Astrocyte (in vitro differentiated cells and primary cell): ENCODE results near the gene BFAR. TPM values are rescaled to one million over a fixed set of nuclear protein-coding genes. Genes with fewer than 3 reads are reported as not detected.

Source experiments
- DNase-seq: peaks from one replicate; pipeline ENCODE4 v3.0.0-alpha.2; 2010; ENCODE audit warnings: low read depth
- FAIRE-seq: peaks from 2 replicates; lab custom pipeline; 2011; peaks lifted over from hg19 to GRCh38; lab: Jason Lieb, UNC
- H2AFZ ChIP-seq: 2 replicates; pipeline ENCODE4 v1.6.0; 2012; ENCODE audit warnings: low read depth, low read length, inconsistent platforms
- H3K27ac ChIP-seq: 2 replicates; pipeline ENCODE4 v1.5.1; 2011; ENCODE audit warnings: low read depth, low read length, inconsistent platforms
- H3K27me3 ChIP-seq: 2 replicates; pipeline ENCODE4 v1.6.0; 2011; ENCODE audit warnings: low read length, inconsistent platforms; ENCODE audit not compliant: insufficient read depth
- H3K36me3 ChIP-seq: 2 replicates; pipeline ENCODE4 v1.5.1; 2011; ENCODE audit warnings: low read length, inconsistent platforms; ENCODE audit not compliant: insufficient read depth
- H3K4me1 ChIP-seq: 2 replicates; pipeline ENCODE4 v1.5.1; 2011; ENCODE audit warnings: low read length, inconsistent platforms; ENCODE audit not compliant: insufficient read depth
- H3K4me2 ChIP-seq: 2 replicates; pipeline ENCODE4 v1.6.0; 2012; ENCODE audit warnings: low read length, inconsistent platforms
- H3K4me3 ChIP-seq: 2 replicates; pipeline ENCODE4 v1.5.1; 2011; ENCODE audit warnings: low read depth, mild to moderate bottlenecking, low read length, inconsistent platforms; ENCODE audit not compliant: insufficient read depth
- H3K79me2 ChIP-seq: 2 replicates; pipeline ENCODE4 v1.6.0; 2012; ENCODE audit warnings: mild to moderate bottlenecking, low read length, inconsistent platforms; ENCODE audit not compliant: insufficient read depth
- H3K9ac ChIP-seq: 2 replicates; pipeline ENCODE4 v1.6.0; 2012; ENCODE audit warnings: mild to moderate bottlenecking, low read length, inconsistent platforms
- H3K9me3 ChIP-seq: 2 replicates; pipeline ENCODE4 v1.5.1; 2012; ENCODE audit warnings: low read depth, mild to moderate bottlenecking, low read length, inconsistent platforms; ENCODE audit not compliant: insufficient read depth
- H4K20me1 ChIP-seq: 2 replicates; pipeline ENCODE4 v1.6.0; 2012; ENCODE audit warnings: low read length, inconsistent platforms; ENCODE audit not compliant: insufficient read depth
- H3K27ac Mint-ChIP-seq: one replicate; pipeline ENCODE4 v1.8.0; 2021; ENCODE audit warnings: mild to moderate bottlenecking, mixed read lengths; ENCODE audit not compliant: unreplicated experiment
- H3K27me3 Mint-ChIP-seq: one replicate; pipeline ENCODE4 v1.8.0; 2021; ENCODE audit warnings: low read depth, mixed read lengths; ENCODE audit not compliant: unreplicated experiment
- H3K36me3 Mint-ChIP-seq: one replicate; pipeline ENCODE4 v1.8.0; 2021; ENCODE audit warnings: low read depth, mixed read lengths; ENCODE audit not compliant: unreplicated experiment
- H3K4me1 Mint-ChIP-seq: one replicate; pipeline ENCODE4 v1.8.0; 2021; ENCODE audit warnings: low read depth, mixed read lengths; ENCODE audit not compliant: unreplicated experiment
- H3K4me3 Mint-ChIP-seq: one replicate; pipeline ENCODE4 v1.8.0; 2021; ENCODE audit warnings: mild to moderate bottlenecking, moderate library complexity, mixed read lengths; ENCODE audit not compliant: unreplicated experiment
- H3K9me3 Mint-ChIP-seq: one replicate; pipeline ENCODE4 v1.8.0; 2021; ENCODE audit warnings: mild to moderate bottlenecking, mixed read lengths; ENCODE audit not compliant: unreplicated experiment
- CTCF ChIP-seq: IDR thresholded peaks from 2 replicates; pipeline ENCODE4 v1.5.1; 2011; ENCODE audit warnings: low read depth, mild to moderate bottlenecking, inconsistent platforms, low read length, moderate library complexity; ENCODE audit not compliant: insufficient read depth
- EZH2 ChIP-seq: IDR thresholded peaks from 2 replicates; pipeline ENCODE4 v1.6.1; 2012; ENCODE audit warnings: mild to moderate bottlenecking, low read length, inconsistent platforms; ENCODE audit not compliant: insufficient read depth
- total RNA-seq: library from RNA; stranded (reverse); gene quantifications from 2 replicates; pipeline ENCODE4 v1.2.1, GENCODE V29; 2021

The BFAR gene
- total RNA-seq, 1 donor from 2014 or later: 93.7 TPM

- H3K27me3 ChIP-seq: no peaks in the 10 kb centered on the region
- TF ChIP-seq EZH2 (no peak), CTCF (no peak)
- FAIRE-seq (no peak), DNase-seq (no peak)
- no peaks in the 10 kb centered on the region for H3K27me3 Mint-ChIP-seq
- no peaks in the 10 kb centered on the region for H3K4me1 ChIP-seq
- peaks cover 28% of the 10 kb centered on the region for H4K20me1 ChIP-seq
- no peak overlapping the region for H2AFZ ChIP-seq
- H3K36me3 ChIP-seq: peaks cover 37% of the 10 kb centered on the region
- H3K79me2 ChIP-seq: peaks cover 11% of the 10 kb centered on the region
- H3K36me3 Mint-ChIP-seq: peaks cover 19% of the 10 kb centered on the region
- no peaks in the 10 kb centered on the region for H3K4me1 Mint-ChIP-seq
- no peak overlapping the region for H3K4me2 ChIP-seq
- H3K27ac ChIP-seq: no peak overlapping the region
- no peaks in the 10 kb centered on the region for H3K9me3 ChIP-seq
- no peak overlapping the region for H3K27ac Mint-ChIP-seq
- H3K4me3 Mint-ChIP-seq: no peak overlapping the region
- H3K9me3 Mint-ChIP-seq: no peaks in the 10 kb centered on the region
- no peak overlapping the region for H3K9ac ChIP-seq
- H3K4me3 ChIP-seq: no peak overlapping the region
Measured at GRCh38 chr16:14649816-14650215, 17.1 kb downstream of the BFAR start.

GRCh38 chr16:14650629-14651028 lies 17.9 kb downstream of the BFAR start:
- Mint-ChIP-seq H3K9me3 (no peaks in the 10 kb centered on the region), H3K36me3 (peaks cover 20% of the 10 kb centered on the region), H3K4me3 (no peak overlapping the region), H3K27ac (no peak overlapping the region), H3K27me3 (no peaks in the 10 kb centered on the region), H3K4me1 (no peaks in the 10 kb centered on the region)
- DNase-seq (no peak), FAIRE-seq (no peak)
- Histone ChIP-seq H3K9ac (no peak overlapping the region), H3K79me2 (peaks cover 3% of the 10 kb centered on the region), H3K27me3 (no peaks in the 10 kb centered on the region), H3K27ac (no peak overlapping the region), H3K4me1 (no peaks in the 10 kb centered on the region), H3K4me2 (no peak overlapping the region), H4K20me1 (peaks cover 21% of the 10 kb centered on the region), H2AFZ (no peak overlapping the region), H3K9me3 (no peaks in the 10 kb centered on the region), H3K36me3 (peaks cover 30% of the 10 kb centered on the region), H3K4me3 (no peak overlapping the region)
- no peak for TF ChIP-seq EZH2
- TF ChIP-seq CTCF: no peak

- peaks cover 18% of the 10 kb centered on the region for H3K36me3 Mint-ChIP-seq
- no peaks in the 10 kb centered on the region for H3K9me3 Mint-ChIP-seq
Measured at GRCh38 chr16:14652726-14653125, 20.0 kb downstream of the BFAR start.

More at GRCh38 chr16:14652726-14653125, 20.0 kb downstream of the BFAR start:
- Histone ChIP-seq H2AFZ (no peak overlapping the region), H3K9me3 (no peaks in the 10 kb centered on the region), H3K4me2 (no peak overlapping the region), H3K27ac (no peak overlapping the region), H4K20me1 (peaks cover 21% of the 10 kb centered on the region), H3K4me3 (no peak overlapping the region), H3K4me1 (no peaks in the 10 kb centered on the region), H3K27me3 (no peaks in the 10 kb centered on the region), H3K79me2 (no peaks in the 10 kb centered on the region), H3K36me3 (peaks cover 29% of the 10 kb centered on the region), H3K9ac (no peak overlapping the region)
- Mint-ChIP-seq H3K4me1 (peaks cover under 1% of the 10 kb centered on the region), H3K27me3 (no peaks in the 10 kb centered on the region), H3K4me3 (no peak overlapping the region), H3K27ac (no peak overlapping the region)
- TF ChIP-seq EZH2: no peak
- TF ChIP-seq CTCF: no peak
- DNase-seq: no peak
- FAIRE-seq: no peak
